IPS-20b (cell line): ENCODE results near the gene BEND3.
A peak's percentile ranks its signal among the peaks of the same experiment; 100 is the strongest.
"Not testable (repeated sequence)": the region's sequence is repeated elsewhere in the genome, so short reads cannot be mapped to it uniquely, and the experiment has no call there.

ENCODE experiments used
- H3K27ac ChIP-seq: one replicate; pipeline ENCODE4 v1.5.1; 2013; ENCODE audit warnings: low read length
- H3K27me3 ChIP-seq: 2 replicates; pipeline ENCODE4 v1.6.1; 2013; ENCODE audit warnings: mild to moderate bottlenecking, low read length, inconsistent platforms; ENCODE audit not compliant: insufficient read depth
- H3K36me3 ChIP-seq: 2 replicates; pipeline ENCODE4 v1.6.1; 2013; ENCODE audit warnings: low read depth, mild to moderate bottlenecking, inconsistent platforms, low read length, moderate library complexity; ENCODE audit not compliant: insufficient read depth
- H3K4me1 ChIP-seq: 2 replicates; pipeline ENCODE4 v1.6.1; 2013; ENCODE audit warnings: mild to moderate bottlenecking, control low read depth, inconsistent platforms, low read length, moderate library complexity; ENCODE audit not compliant: insufficient read depth
- H3K4me3 ChIP-seq: 2 replicates; pipeline ENCODE4 v1.5.1; 2013; ENCODE audit warnings: mild to moderate bottlenecking, low read length, inconsistent platforms
- H3K9ac ChIP-seq: 2 replicates; pipeline ENCODE4 v1.6.1; 2013; ENCODE audit warnings: low read depth, mild to moderate bottlenecking, inconsistent platforms, low read length, moderate library complexity
- H3K9me3 ChIP-seq: 2 replicates; pipeline ENCODE4 v1.6.1; 2013; ENCODE audit warnings: mild to moderate bottlenecking, low read depth, low read length, inconsistent platforms; ENCODE audit not compliant: insufficient read depth

Gene BEND3

GRCh38 chr6:107118976-107119375 is 3.7 kb upstream of the BEND3 start:
- H3K9ac ChIP-seq: peak overlapping the region; percentile 69; the same call in 1 of the 2 replicates
- H3K9me3 ChIP-seq: no peaks in the 10 kb centered on the region
- H3K27me3 ChIP-seq: no peaks in the 10 kb centered on the region
- H3K27ac ChIP-seq: peak overlapping the region; percentile 55
- no peaks in the 10 kb centered on the region for H3K36me3 ChIP-seq
- peaks cover 22% of the 10 kb centered on the region; the same call in 1 of the 2 replicates for H3K4me1 ChIP-seq
- H3K4me3 ChIP-seq: no peak overlapping the region

GRCh38 chr6:107118540-107118939 is 3.2 kb upstream of the BEND3 start:
- not testable (repeated sequence) for H3K36me3 ChIP-seq, H3K4me3 ChIP-seq, H3K27me3 ChIP-seq, H3K9me3 ChIP-seq
- H3K9ac ChIP-seq: peak overlapping the region; percentile 69; the same call in 1 of the 2 replicates
- peaks cover 26% of the 10 kb centered on the region; the same call in 1 of the 2 replicates for H3K4me1 ChIP-seq
- peak overlapping the region; percentile 55 for H3K27ac ChIP-seq

- peaks cover 5% of the 10 kb centered on the region; the same call in 1 of the 2 replicates for H3K36me3 ChIP-seq
- peaks cover 27% of the 10 kb centered on the region; the same call in 1 of the 2 replicates for H3K4me1 ChIP-seq
- peak overlapping the region; percentile 69; the same call in 1 of the 2 replicates for H3K9ac ChIP-seq
- peak overlapping the region; percentile 62 for H3K4me3 ChIP-seq
- H3K27ac ChIP-seq: no peak overlapping the region
- no peaks in the 10 kb centered on the region for H3K9me3 ChIP-seq
- H3K27me3 ChIP-seq: no peaks in the 10 kb centered on the region
These were observed 1.6 kb upstream of the BEND3 start for GRCh38 chr6:107116931-107117330.

GRCh38 chr6:107116328-107116892 is 1.1 kb upstream of the BEND3 start:
- Histone ChIP-seq H3K27ac (peak overlapping the region; percentile 82), H3K9ac (peak overlapping the region; percentile 85), H3K27me3 (no peaks in the 10 kb centered on the region), H3K4me3 (peak overlapping the region; percentile 62), H3K9me3 (no peaks in the 10 kb centered on the region), H3K36me3 (peaks cover 6% of the 10 kb centered on the region; the same call in 1 of the 2 replicates), H3K4me1 (peaks cover 22% of the 10 kb centered on the region; the same call in 1 of the 2 replicates)

GRCh38 chr6:107115695-107116327 is 496 bp upstream of the BEND3 start:
- H3K36me3 ChIP-seq: peaks cover 6% of the 10 kb centered on the region; the same call in 1 of the 2 replicates
- H3K4me1 ChIP-seq: peaks cover 21% of the 10 kb centered on the region; the same call in 1 of the 2 replicates
- peak overlapping the region; percentile 82 for H3K27ac ChIP-seq

GRCh38 chr6:107114213-107114925 is 946 bp downstream of the BEND3 start:
- Histone ChIP-seq H3K27me3 (no peaks in the 10 kb centered on the region), H3K36me3 (peaks cover 6% of the 10 kb centered on the region; the same call in 1 of the 2 replicates), H3K27ac (peak overlapping the region; percentile 66), H3K4me3 (peak overlapping the region; percentile 90), H3K9ac (peak overlapping the region; percentile 93), H3K4me1 (peaks cover 21% of the 10 kb centered on the region; the same call in 1 of the 2 replicates), H3K9me3 (no peaks in the 10 kb centered on the region)

More at GRCh38 chr6:107115695-107116327, 496 bp upstream of the BEND3 start:
- Histone ChIP-seq H3K27me3 (no peaks in the 10 kb centered on the region), H3K9me3 (no peaks in the 10 kb centered on the region), H3K9ac (peak overlapping the region; percentile 85), H3K4me3 (peak overlapping the region; percentile 62)

- Histone ChIP-seq H3K27me3 (no peaks in the 10 kb centered on the region), H3K4me1 (peaks cover 20% of the 10 kb centered on the region), H3K9me3 (no peaks in the 10 kb centered on the region), H3K4me3 (no peak overlapping the region), H3K9ac (no peak overlapping the region), H3K27ac (no peak overlapping the region), H3K36me3 (peaks cover 6% of the 10 kb centered on the region)
These were observed 5.1 kb downstream of the BEND3 start for GRCh38 chr6:107110200-107110599.

- H3K27ac ChIP-seq: no peak overlapping the region
These were observed 7.0 kb downstream of the BEND3 start for GRCh38 chr6:107108201-107108890.

GRCh38 chr6:107107791-107108190 is 7.5 kb downstream of the BEND3 start:
- Histone ChIP-seq H3K4me3 (no peak overlapping the region), H3K9ac (0 out of 2 replicates have a peak overlapping the region, but pooled peaks have one; percentile 17), H3K27me3 (no peaks in the 10 kb centered on the region), H3K4me1 (peaks cover 19% of the 10 kb centered on the region), H3K36me3 (peaks cover 6% of the 10 kb centered on the region), H3K27ac (no peak overlapping the region), H3K9me3 (no peaks in the 10 kb centered on the region)

More at GRCh38 chr6:107108201-107108890, 7.0 kb downstream of the BEND3 start:
- peaks cover 6% of the 10 kb centered on the region for H3K36me3 ChIP-seq
- no peak overlapping the region for H3K4me3 ChIP-seq
- H3K9me3 ChIP-seq: no peaks in the 10 kb centered on the region
- H3K4me1 ChIP-seq: peaks cover 14% of the 10 kb centered on the region
- H3K9ac ChIP-seq: 0 out of 2 replicates have a peak overlapping the region, but pooled peaks have one; percentile 17
- H3K27me3 ChIP-seq: no peaks in the 10 kb centered on the region

GRCh38 chr6:107106165-107106564 is 9.2 kb downstream of the BEND3 start:
- Histone ChIP-seq H3K4me3 (peak overlapping the region; percentile 16; the same call in 1 of the 2 replicates), H3K9ac (peak overlapping the region; percentile 62; the same call in 1 of the 2 replicates), H3K9me3 (no peaks in the 10 kb centered on the region), H3K4me1 (peaks cover 25% of the 10 kb centered on the region), H3K27ac (peak overlapping the region; percentile 59), H3K27me3 (no peaks in the 10 kb centered on the region), H3K36me3 (no peaks in the 10 kb centered on the region; the same call in 1 of the 2 replicates)
